ENCODE results near the gene DGCR8. TPM values are rescaled to one million over a fixed set of nuclear protein-coding genes. Genes with fewer than 3 reads are reported as not detected.
"Not testable (repeated sequence)": the region's sequence is repeated elsewhere in the genome, so short reads cannot be mapped to it uniquely, and the experiment has no call there.

DGCR8 gene
- total and polyA plus RNA-seq, 2 donors: 20.3 to 22.5 TPM

DNA sequence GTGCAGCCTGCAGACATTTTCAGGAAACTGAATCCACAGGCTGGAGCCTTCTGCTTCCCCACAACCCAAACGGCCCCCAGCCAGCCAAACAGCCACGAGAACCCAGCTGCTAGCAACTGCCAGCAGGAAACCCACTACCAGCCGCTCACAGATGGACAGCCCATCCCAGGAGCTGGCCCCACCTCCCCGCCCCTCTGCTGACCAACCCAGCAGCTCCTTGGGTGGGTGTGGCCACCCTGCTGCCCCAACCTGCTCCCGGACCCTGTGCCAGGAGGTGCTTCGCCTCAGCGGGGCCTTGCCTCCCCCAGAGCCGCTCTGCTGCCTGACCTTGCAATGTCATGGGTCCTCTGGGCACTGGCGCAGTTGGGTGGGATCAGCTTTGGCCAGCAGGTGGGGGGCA lies 79.0 kb downstream of the DGCR8 start:
- Histone ChIP-seq H3K27ac (ENCODE audit: low read depth in 1 of 2, low read length in 1 of 2) (peak overlapping the region in 1 of 2 donors; percentile 47), H3K36me3 (ENCODE audit: control insufficient read depth in 2 of 2, insufficient read depth in 2 of 2, low read length in 1 of 2) (no peaks in the 10 kb centered on the region), H3K4me3 (ENCODE audit: low read length in 2 of 2) (no peak overlapping the region), H3K9me3 (ENCODE audit: control insufficient read depth in 2 of 2, insufficient read depth in 1 of 2, low read length in 1 of 2) (no peaks in the 10 kb centered on the region), H3K27me3 (ENCODE audit: control insufficient read depth in 2 of 2, insufficient read depth in 1 of 2, low read length in 1 of 2) (peaks cover 0 to 18% of the 10 kb centered on the region in 2 donors), H3K4me1 (ENCODE audit: control insufficient read depth in 2 of 2, insufficient read depth in 2 of 2, low read length in 2 of 2) (peaks cover 0 to 36% of the 10 kb centered on the region in 2 donors)
- DNase-seq (ENCODE audit: low read depth in 6 of 9, low spot score in 9 of 9): no peak
- WGBS: 13% methylated on average over 9 of the region's 9 CpGs

DNA sequence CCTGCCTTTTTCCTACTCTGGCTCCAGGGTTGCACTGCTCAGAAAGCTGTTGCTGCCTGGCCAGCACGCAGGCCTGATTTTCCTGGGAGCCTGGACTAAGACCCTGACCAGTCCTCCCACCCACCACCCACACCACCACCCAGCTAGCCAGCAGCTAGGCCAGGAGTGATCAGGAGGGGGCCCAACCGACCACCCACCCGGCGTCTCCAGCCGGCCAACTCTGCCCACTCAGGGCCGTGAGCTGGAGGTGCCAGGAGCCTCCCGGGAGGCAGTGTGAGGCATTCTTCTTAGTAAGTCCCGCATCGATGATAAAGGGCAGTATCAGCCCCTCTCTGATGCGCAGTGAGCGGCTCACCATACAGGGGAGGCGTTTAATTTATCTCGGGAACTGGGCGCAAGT lies 79.5 kb downstream of the DGCR8 start:
- Histone ChIP-seq H3K27me3 (ENCODE audit: control insufficient read depth in 2 of 2, insufficient read depth in 1 of 2, low read length in 1 of 2) (peaks cover 0 to 18% of the 10 kb centered on the region in 2 donors), H3K4me1 (ENCODE audit: control insufficient read depth in 2 of 2, insufficient read depth in 2 of 2, low read length in 2 of 2) (peaks cover 0 to 36% of the 10 kb centered on the region in 2 donors), H3K27ac (ENCODE audit: low read depth in 1 of 2, low read length in 1 of 2) (peak overlapping the region in 1 of 2 donors; percentile 37)
- WGBS: 83% methylated on average over 11 of the region's 14 CpGs
- not testable (repeated sequence) for H3K9me3 ChIP-seq (ENCODE audit: control insufficient read depth in 2 of 2, insufficient read depth in 1 of 2, low read length in 1 of 2); H3K36me3 ChIP-seq (ENCODE audit: control insufficient read depth in 2 of 2, insufficient read depth in 2 of 2, low read length in 1 of 2); DNase-seq (ENCODE audit: low read depth in 6 of 9, low spot score in 9 of 9); H3K4me3 ChIP-seq (ENCODE audit: low read length in 2 of 2)

DNA sequence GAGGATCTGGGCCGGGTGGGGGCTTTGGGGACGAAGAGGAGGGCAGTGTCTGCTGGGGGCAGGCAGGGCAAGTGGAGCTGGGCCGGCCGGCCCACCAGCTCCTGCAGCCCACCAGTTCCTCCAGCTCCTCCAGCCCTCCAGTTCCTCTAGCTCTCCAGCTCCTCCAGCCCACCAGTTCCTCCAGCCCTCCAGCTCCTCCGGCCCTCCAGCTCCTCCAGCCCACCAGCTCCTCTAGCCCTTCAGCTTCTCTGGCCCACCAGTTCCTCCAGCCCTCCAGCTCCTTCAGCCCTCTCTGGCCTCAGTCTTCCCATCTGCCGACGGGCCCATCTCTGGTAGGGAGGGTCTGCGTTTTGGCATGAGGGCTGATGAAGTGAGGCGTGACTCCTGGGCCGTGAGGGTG lies 80.0 kb downstream of the DGCR8 start:
- Histone ChIP-seq H3K27ac (ENCODE audit: low read depth in 1 of 2, low read length in 1 of 2) (no peak overlapping the region), H3K4me3 (ENCODE audit: low read length in 2 of 2) (no peak overlapping the region), H3K9me3 (ENCODE audit: control insufficient read depth in 2 of 2, insufficient read depth in 1 of 2, low read length in 1 of 2) (no peaks in the 10 kb centered on the region), H3K27me3 (ENCODE audit: control insufficient read depth in 2 of 2, insufficient read depth in 1 of 2, low read length in 1 of 2) (peaks cover 0 to 18% of the 10 kb centered on the region in 2 donors), H3K4me1 (ENCODE audit: control insufficient read depth in 2 of 2, insufficient read depth in 2 of 2, low read length in 2 of 2) (peaks cover 0 to 33% of the 10 kb centered on the region in 2 donors), H3K36me3 (ENCODE audit: control insufficient read depth in 2 of 2, insufficient read depth in 2 of 2, low read length in 1 of 2) (no peaks in the 10 kb centered on the region)
- 84% methylated on average over 10 of the region's 10 CpGs for WGBS
- DNase-seq (ENCODE audit: low read depth in 6 of 9, low spot score in 9 of 9): no peak

Other genes starting within 250 kb of the DGCR8 start
- 15.4 TPM for gene GNB1L, start 225.4 kb upstream of the DGCR8 start, total RNA-seq
- gene GNB1L, start 225.4 kb upstream of the DGCR8 start, polyA plus RNA-seq: 11.2 TPM
- gene RTL10, start 225.4 kb upstream of the DGCR8 start, total RNA-seq: 19.2 TPM
- 20.8 TPM for gene RTL10, start 225.4 kb upstream of the DGCR8 start, polyA plus RNA-seq
- 53.6 TPM for gene COMT, start 138.5 kb upstream of the DGCR8 start, total RNA-seq
- gene COMT, start 138.5 kb upstream of the DGCR8 start, polyA plus RNA-seq: 74.5 TPM
- gene TXNRD2, start 138.4 kb upstream of the DGCR8 start, total RNA-seq: 10.1 TPM
- 24.2 TPM for gene TXNRD2, start 138.4 kb upstream of the DGCR8 start, polyA plus RNA-seq
- gene ARVCF, start 63.4 kb upstream of the DGCR8 start, total RNA-seq: 2.1 TPM
- gene ARVCF, start 63.4 kb upstream of the DGCR8 start, polyA plus RNA-seq: 8.2 TPM
- gene TANGO2, start 59.1 kb upstream of the DGCR8 start, total RNA-seq: 15.9 TPM
- 19.7 TPM for gene TANGO2, start 59.1 kb upstream of the DGCR8 start, polyA plus RNA-seq
- gene RANBP1, start 35.9 kb downstream of the DGCR8 start, total RNA-seq: 318 TPM
- 78.9 TPM for gene RANBP1, start 35.9 kb downstream of the DGCR8 start, polyA plus RNA-seq
- gene TRMT2A, start 37.0 kb downstream of the DGCR8 start, total RNA-seq: 69.3 TPM
- gene TRMT2A, start 37.0 kb downstream of the DGCR8 start, polyA plus RNA-seq: 92.4 TPM
- gene ZDHHC8, start 51.6 kb downstream of the DGCR8 start, total RNA-seq: 7.2 TPM
- 35.1 TPM for gene ZDHHC8, start 51.6 kb downstream of the DGCR8 start, polyA plus RNA-seq
- gene CCDC188, start 70.8 kb downstream of the DGCR8 start, total RNA-seq: 0.09 TPM
- gene CCDC188, start 70.8 kb downstream of the DGCR8 start, polyA plus RNA-seq: 0.84 TPM
- 3.2 TPM for gene RTN4R, start 188.1 kb downstream of the DGCR8 start, total RNA-seq
- 1.5 TPM for gene RTN4R, start 188.1 kb downstream of the DGCR8 start, polyA plus RNA-seq
- 61.6 TPM for gene DGCR6L, start 239.8 kb downstream of the DGCR8 start, total RNA-seq
- gene DGCR6L, start 239.8 kb downstream of the DGCR8 start, polyA plus RNA-seq: 62.1 TPM